Ecto neural progenitor cell (in vitro differentiated cells): ENCODE data around the gene DENND1A.
"Not testable (repeated sequence)": the region's sequence is repeated elsewhere in the genome, so short reads cannot be mapped to it uniquely, and the experiment has no call there.

Source experiments
- DNase-seq: peaks from one replicate; pipeline ENCODE4 v3.0.0-alpha.2; 2018; ENCODE audit warnings: low spot score

DENND1A gene

GRCh38 chr9:123336959-123337358, 593.0 kb downstream of the DENND1A start:
- DNase-seq: no peak

- no peak for DNase-seq
These were observed 593.5 kb downstream of the DENND1A start for GRCh38 chr9:123336449-123336848.

GRCh38 chr9:123335986-123336329, 594.0 kb downstream of the DENND1A start:
- no peak for DNase-seq

- DNase-seq: no peak
These were observed 594.5 kb downstream of the DENND1A start for GRCh38 chr9:123335193-123335985.

- no peak for DNase-seq
These were observed 595.3 kb downstream of the DENND1A start for GRCh38 chr9:123334639-123335038.

GRCh38 chr9:123333058-123333669, 596.8 kb downstream of the DENND1A start:
- not testable (repeated sequence) for DNase-seq

- no peak for DNase-seq
These were observed 598.4 kb downstream of the DENND1A start for GRCh38 chr9:123331346-123332060.
